Left hindlimb (tissue), 1 donor: ENCODE results near the gene EYS.

Experiments used
- DNase-seq: peaks from one replicate; pipeline ENCODE4 v3.0.0-alpha.2; 2018

EYS gene

DNA sequence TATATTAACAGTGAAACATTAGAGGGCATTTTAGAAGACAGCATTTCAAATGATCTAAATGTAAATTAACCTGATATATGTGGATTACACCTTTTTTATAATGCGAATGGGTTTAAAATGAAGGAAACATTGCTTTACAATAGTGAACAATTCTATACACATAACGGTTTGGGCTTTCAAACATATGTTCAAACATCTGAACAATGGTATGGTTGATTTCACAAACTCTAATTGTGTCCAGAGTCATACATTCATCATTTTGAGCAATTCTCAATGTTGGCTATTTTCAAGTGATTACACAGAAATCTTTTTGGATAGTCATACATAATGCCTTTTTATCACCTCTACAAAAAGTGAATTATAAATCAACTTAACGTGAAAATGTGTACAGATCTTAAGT lies 1493.3 kb downstream of the EYS start:
- no peak for DNase-seq

DNA sequence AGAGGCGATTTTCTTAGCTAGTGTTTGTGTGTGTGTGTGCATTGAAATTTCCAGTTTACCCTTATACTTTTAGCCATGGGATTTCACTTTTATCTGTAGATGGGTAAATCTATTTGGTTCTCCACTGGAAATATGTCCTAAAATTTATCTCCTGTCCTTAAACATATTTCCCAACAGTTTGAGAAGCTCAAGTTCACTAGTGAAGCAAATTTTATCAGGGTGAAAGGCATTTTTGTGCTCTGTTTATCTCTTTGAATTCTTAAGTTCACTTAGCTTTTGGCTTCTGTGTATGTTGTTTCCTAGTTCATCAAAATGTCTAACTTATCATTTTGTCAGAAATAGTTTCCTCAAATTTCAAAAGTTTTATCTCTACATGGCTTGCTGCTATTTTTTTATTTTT lies 1509.8 kb downstream of the EYS start:
- DNase-seq: no peak

DNA sequence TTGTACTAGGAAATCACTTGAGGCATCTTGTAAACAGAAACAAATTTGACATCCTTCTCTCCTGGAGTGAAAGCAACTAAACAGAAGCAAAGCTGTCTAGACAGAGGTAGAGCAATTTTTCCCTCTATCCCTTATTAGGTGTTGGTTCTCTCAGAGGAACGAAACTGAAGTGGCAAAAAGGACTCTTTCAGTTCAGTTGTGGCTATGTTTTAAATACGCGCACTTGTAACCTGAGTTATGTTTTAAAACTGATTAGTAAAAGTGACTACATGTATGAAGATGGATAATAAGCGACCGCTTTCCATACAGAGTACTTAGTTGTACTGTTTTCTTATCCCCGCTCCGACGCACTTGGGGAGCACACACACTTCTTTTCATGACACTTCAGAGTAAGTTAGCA lies 1520.4 kb downstream of the EYS start:
- DNase-seq: no peak

DNA sequence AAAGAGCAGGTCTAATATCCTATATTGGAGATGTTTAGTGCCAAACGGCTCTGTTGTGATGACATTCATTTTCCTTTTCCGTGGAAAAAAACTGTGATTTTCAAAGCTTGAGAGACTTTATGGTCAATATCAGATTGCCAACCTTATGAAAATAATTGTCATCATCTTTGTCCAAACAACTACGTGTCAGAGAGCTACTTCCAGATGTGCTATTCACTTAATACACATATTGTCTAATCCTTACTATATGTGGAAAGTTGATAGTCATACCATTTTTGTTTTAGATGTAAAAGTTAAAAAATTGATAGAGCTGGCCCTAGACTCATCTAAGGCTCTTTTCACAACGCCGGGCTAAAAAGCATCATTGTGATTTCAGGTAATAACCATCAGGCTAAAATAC lies 1521.4 kb downstream of the EYS start:
- no peak for DNase-seq

DNA sequence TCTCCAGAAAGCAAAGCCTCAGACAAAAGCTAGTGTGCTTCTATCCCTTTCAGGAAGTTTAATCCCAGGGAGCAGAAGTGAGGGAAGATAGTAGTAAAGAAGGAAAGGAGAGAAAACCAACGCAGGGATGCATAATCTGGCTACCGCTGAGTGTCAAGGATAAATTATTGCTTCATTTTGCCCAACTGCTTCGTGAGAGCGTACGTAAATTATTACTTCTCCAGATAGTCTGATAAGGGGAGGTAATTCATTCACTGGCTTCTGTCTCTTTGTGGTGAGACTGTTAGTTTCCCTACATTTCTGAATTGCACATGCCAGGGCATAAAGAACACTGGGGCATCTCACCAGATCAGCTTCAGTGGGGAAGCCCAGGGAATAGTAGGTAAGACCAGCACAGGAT lies 1531.7 kb downstream of the EYS start:
- DNase-seq: no peak

DNA sequence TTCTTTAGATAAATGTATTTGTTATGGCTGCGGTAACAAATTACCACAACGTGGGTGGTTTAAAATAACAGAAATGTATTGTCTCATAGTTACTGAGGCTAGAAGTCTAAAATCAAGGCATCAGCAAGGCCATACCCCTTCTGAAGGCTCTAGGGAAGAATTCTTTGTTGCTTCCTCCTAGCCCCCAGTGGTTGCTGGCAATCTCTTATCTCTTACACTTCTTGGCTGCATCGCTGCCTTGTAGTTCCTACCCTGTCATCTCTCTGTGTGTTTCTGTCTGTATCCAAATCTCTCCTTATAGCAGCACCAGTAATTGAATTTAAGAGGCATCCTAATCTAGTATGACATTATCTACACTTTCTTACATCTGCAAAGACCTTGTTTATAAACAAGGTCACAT lies 1536.7 kb downstream of the EYS start:
- DNase-seq: no peak

DNA sequence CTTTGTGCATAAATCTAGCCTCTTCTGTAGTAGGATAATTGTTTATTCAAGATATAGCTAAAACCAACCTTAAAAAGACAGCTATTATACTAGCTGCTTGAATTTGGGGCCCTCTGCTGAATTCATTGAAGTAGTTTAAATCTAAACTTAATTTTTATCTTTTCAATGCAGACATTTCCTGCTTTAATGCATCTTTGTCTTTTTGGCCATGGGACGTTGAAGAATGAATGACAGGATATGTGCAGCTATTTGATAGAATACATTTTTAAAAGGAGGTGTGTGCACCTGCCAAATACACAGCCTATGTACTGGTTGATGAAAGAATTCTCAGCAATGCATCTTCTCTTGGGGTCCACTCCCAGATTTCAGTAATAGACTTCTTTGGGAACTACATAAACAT lies 1546.5 kb downstream of the EYS start:
- DNase-seq: no peak

DNA sequence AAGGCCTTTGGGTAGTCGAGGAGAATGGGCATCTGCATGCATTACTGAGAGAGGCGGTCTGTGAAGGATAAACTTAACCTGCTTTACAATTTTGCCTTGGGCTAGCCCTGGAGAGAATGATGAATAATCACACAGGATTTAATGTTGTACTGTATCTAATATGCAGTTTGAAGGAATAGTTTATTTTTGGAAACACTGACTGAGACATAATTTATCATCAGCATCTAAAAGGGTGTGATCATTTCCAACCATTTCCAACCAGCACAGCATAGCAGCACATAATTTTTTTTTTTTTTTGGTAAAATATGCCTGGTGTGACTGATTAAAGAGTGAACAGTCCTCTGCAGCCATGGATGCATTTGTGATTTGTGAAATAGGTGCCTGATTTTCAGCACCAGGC lies 1552.0 kb downstream of the EYS start:
- no peak for DNase-seq

DNA sequence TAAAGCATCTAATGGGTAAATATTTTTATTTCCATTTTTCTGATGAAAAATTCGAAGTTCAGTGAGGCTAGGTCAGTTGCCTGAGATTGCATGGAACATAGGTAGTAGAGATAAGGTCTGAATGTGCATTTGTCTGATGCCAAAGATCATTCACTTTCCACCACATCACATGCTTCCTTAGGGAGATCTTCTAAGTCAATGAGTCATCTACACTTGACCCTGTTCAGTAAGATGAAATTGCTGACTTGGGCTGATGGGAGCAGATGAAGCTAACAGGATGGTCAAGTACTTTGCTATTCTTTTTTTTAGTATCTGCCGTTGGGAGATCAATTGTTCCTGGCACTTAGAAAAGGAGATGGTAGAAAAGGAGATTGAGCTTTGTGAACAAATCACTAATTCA lies 1560.2 kb downstream of the EYS start:
- DNase-seq: no peak

DNA sequence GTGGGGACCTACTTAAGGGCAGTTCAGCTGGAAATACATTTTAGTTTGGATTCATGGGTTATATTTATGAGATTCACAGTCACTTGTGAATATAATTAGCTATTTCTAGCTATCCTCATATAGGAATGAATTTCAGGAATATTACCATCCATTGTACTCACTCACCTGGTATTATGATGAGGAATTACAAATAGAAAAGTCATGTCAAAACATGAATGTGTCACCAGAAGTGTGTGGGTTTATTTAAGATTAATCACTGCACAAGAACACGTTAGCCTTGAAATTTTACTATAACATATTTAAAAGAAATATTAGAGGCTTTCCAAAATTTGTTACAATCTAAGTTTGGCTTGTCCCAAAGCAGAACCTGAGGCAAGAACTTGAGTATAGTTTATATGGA lies 1560.9 kb downstream of the EYS start:
- DNase-seq: no peak

DNA sequence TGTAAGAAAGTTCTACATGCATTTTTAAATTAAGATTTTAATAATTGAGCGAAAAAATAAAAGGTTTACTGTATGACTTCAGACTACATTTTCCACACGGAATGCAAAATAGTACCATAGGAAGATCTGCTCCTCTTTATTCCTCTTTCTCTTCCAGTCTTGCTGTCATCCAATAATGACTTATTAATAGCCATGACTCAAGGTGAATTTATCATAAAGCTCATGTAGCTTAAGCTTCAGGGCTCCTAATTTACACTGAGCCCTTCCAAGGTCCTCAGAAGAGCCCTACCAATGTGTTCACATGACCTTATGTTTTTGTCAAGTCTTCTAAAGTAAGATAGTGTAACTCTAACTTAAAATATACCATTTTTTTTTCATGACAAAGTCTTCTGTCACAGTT lies 1561.4 kb downstream of the EYS start:
- no peak for DNase-seq

DNA sequence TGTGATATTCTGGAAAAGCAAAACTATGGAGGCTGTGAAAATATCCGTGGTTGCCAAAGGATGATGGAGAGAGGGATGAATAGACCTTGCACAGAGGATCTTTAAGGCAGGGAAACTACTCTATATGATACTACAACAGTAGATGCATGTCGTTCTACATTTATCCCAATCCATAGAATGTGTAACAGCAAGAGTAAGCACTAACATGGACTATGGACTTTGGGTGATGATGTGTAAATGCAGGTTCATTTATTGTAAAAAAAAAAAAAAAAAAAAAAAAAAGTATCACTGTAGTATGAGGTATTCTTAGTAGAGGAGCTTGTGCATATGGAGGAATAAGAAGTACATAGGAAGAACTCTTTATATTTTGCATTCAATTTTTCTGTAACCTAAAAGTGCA lies 1563.9 kb downstream of the EYS start:
- DNase-seq: no peak

DNA sequence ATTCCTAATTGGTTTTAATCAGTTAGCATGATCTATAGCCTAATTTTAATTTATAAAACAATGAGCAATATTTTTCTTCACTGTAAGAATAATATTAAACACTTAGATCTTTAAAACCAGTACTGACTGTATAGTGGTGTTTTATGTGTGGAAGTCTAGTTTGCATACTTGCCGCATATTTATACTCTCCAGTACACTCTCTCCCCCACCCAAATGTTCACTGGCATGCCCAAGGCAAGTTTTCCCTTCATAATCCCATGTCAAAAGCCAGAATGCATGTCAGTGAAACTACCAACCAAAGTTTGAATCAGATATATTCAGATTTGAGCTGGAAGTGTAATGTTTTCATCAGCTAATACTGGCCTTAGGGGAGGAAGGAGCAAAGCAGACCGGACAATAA lies 1565.3 kb downstream of the EYS start:
- no peak for DNase-seq

DNA sequence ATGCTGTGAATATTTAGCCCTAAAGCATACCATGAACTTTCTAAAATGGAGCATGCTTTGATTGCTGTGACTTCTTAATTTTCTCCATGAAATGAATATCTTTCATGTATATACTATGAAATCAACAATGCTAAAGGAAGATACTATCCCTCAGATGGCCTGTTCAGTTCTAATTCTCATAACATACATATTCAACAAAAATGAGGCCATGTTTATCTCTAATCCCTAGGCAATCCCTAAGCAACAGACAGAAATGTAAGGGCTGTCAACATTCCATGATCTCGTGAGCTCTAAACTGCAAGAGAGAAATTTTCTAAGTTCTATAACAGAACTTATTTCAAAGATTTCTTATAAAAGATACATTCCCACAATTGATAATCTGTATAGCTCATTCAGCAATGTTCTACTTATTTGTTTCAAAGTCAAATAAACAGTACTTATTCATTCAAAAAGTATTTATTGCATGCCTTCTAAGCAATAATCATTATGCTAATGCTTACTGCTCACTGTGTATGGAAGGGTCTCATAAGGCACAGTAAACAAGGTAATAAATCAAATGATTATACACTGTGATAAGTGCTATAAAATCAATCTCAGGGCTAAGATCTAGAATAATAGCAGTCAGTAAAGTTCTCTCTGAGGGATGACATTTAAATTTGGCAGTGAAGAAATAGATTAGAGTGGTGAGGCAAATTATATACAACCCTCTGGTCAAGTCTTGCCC lies 1578.6 kb downstream of the EYS start:
- no peak for DNase-seq

DNA sequence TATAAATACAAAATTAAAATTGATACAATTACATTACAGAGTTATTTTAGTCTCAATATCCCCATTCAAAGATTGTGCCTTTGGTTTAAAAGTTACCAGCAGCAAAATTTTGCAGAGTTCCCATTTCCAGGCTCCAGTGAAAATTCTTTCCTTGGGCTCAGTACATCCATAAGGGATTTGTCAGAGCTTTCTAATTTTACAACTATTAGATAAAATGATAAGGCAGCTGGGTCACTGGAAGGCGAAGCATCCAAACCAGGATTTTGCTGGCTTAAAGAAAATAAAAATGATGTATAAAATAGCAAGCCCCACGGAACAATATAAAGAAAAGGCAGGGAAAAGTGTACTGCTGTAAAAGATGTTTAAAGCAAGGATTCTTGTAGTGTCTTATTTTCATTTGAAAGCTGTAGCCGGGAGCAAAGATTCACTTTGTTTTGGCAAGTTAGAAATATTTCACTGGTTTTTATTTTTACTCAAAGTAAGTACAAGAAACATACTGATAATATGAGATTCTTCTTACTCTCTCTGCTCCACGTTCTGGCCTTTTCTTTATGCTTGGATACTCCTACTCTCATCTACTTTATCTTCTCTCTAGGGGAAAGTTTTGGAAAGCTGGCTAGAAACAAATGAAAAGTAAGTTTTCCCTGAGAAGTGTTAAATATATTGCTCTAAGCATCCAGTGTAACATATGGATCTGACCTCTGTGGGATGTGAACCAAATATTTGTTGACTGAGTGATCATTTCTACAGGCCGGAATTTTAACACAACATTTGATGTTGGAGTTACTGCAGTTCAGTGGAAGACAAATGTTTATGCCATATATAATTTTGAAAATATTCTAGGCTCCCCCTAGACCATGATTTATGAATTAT lies 1583.0 kb downstream of the EYS start:
- no peak for DNase-seq

DNA sequence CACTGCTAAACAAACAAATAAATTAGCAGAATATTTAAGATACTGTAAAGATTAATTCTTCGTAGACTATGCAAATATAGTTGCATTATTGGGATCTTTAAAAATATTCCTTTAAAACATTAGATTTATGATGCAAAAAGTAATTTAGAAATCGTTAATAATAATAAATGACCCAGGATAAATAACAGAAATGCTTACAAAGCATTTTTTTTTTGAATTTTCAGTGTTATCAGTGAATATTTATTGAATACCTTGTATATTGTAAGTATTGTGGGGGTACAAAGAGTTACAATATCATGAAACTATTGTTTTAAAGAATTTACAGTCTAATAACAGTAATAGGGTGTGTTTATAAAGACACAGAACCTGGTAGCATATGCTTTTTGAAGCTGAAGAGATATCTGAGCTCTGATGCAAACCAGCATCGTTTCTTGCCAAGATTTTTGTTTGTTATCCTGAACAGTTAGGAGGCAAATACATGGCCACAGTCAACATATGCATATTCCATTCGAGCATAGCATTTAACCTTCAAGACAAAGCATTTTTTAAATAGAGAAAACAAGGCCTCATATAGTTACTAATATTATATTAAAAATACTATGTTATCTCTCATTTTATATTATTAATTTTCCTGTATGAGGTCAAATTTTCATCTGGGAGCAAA lies 1584.2 kb downstream of the EYS start:
- DNase-seq: no peak

DNA sequence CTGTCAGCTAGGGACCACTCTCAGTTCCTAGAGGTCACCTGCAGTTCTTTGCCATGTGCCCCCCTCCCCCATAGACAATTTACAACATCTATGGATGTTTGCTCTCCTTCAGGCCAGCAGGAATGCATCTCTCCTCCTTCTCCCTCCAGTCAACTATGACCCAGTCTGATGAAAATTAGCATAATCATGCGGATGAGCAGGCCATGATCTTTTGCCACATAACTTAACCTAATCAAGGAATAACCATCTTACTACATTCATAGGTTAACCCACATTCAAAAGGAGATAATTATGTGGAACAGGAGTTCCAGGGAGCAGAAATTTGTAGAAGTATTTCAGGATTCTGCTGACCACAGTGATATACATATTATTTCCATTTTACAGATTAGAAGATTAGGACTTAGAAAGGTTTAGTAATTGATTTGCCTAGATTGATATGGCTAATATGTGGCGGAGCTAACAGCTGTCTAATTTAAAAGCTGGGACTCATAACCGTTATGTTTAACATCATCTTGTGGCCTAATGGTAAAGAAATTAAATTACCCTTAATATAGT lies 1585.9 kb downstream of the EYS start:
- DNase-seq: no peak

DNA sequence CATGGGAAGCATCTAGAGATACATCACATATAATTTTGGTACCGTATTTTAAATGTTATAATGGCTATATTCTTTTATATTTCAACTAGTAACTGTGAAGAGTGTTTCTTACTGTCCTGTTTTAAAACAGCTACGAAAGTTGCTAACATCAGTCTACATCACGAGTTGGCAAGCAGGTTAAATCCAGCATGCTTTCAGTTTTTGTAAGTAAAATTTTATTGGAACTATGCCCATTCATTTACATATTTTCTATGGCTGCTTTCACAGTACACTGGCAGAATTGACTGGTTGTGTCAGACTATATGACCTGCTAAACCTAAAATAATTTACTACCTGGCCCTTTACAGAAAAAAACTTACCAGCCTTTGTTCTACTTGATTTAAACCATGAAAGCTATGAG lies 1593.3 kb downstream of the EYS start:
- no peak for DNase-seq

DNA sequence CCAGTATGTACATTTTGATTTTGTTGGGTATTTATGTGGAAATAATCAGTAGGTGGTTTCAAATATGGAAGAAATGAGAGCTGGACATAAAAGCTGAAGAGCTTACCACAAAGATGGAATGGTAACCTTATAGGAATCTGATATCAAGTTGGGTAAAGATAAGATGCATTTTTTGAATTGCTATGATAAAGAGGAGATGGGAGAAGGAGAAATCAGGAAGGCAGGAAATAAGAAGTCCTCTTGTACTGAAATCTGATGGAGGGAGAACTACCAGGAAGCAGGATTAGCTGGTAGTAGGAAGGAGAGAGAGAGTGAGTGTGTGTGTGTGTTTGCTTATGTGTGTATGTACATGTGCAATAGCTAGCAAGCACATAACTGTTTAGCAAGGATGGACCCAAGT lies 1603.0 kb downstream of the EYS start:
- no peak for DNase-seq

DNA sequence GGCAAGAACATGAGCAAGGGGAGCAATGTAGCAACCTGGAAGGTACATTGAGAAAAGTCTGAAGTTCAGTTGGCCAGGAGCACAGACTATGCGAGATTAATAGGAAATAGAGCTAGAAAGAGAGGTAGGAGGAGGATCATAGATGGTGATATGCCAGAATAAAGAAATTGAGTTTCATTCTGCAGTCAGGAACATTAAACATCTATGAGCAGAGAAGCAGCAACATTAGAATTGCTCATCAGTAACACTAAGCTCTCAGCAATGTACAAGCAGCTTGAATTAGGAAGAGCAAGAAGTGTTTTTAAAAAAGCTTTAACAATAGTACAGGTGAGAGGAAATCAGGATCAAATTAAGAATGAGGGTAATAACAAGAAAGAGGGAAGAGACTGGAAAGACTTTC lies 1603.5 kb downstream of the EYS start:
- DNase-seq: no peak

DNA sequence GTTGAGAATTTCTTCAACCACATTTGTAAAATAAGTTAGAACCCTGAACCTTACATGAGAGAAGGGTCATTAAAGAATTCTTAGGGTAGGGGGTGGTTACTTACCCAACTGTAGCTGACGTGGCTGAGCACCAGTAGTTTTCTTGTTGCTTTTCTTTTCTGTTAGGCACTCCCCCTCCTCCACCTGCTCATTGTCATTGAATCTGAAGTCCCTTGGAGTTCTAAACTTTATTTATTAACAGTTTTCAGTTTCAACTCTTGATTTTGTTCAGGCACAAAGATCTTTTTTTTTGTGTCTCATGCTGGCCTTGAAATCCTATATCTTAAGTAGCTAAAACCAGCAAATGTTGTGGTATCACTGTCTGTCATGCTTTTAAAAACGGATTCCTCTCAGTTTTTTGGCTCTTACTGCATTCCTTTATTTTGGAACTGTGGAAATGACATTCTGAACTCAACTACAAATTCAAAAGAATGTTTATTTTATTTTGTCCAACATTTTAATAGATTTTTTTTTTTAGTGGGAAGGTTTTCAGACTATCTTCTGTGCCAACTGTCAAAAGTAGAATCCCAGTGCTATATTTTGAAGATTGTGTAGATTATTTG lies 1606.2 kb downstream of the EYS start:
- no peak for DNase-seq

DNA sequence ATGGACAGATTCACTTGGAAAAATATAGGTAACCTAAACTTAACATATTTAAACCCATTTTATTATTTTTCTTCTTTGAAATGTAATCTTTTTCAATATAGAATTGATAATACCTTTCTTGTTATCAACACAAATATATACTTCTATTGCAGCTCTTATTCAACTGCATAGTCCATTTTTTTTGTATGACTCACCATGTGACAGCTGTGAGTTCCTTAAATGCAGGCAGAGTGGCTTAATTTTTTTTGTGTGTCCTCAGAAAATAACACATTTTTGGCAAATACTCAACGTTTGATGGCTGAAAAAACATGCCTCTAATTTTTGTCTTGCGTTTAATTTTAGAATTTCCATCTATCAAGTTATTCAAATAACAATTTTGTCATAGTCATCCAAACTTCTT lies 1616.7 kb downstream of the EYS start:
- no peak for DNase-seq

DNA sequence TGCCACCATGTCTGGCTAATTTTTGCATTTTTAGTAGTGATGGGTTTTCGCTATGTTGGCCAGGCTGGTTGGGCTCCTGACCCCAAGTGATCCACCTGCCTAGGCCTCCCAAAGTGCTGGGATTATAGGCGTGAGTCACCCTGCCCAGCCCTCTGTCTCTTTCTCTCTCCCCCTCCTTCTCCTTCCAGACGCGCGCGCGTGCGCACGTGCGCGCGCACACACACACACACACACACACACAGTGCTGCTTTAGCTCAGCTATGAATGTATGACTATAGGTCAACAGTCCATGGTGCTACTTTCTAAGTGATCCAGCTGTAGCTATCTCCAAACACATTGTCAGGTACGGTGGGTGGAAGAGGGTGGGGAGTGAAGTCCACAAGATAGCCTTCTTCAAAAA lies 1621.9 kb downstream of the EYS start:
- DNase-seq: no peak
